Mucosa of descending colon (tissue), 3 donors: Measurements from ENCODE around the gene RNF14. TPM values are rescaled to one million over a fixed set of nuclear protein-coding genes. Genes with fewer than 3 reads are reported as not detected.
A peak's percentile ranks its signal among the peaks of the same experiment; 100 is the strongest.

Source experiments
- ATAC-seq: fragments of 200-7000 bp; cut with Tn5 transposase; one replicate; pipeline ENCODE4 v1.9.1; 2020; ENCODE audit warnings: mild to moderate bottlenecking, moderate library complexity
- DNase-seq, 3 donors: peaks; one replicate each; pipeline ENCODE4 v3.0.0-alpha.2; 2020
- H3K36me3 ChIP-seq: fragments of 200-600 bp; one replicate; pipeline ENCODE4 v1.8.0; 2021; ENCODE audit warnings: low read depth, mild to moderate bottlenecking
- H3K4me1 ChIP-seq: fragments of 200-600 bp; one replicate; pipeline ENCODE4 v1.8.0; 2021; ENCODE audit warnings: low read depth, mild to moderate bottlenecking
- H3K4me3 ChIP-seq: fragments of 200-600 bp; one replicate; pipeline ENCODE4 v1.8.0; 2021; ENCODE audit warnings: mild to moderate bottlenecking
- H3K9me3 ChIP-seq: fragments of 200-600 bp; one replicate; pipeline ENCODE4 v1.8.0; 2021; ENCODE audit warnings: mild to moderate bottlenecking
- CTCF ChIP-seq: fragments of 200-600 bp; IDR thresholded peaks from one replicate; pipeline ENCODE4 v1.8.0; 2022; ENCODE audit warnings: antibody characterized with exemption, mild to moderate bottlenecking
- intact Hi-C, 2 donors: fragments of 100-400 bp; cut with DNase I in 1 of 2; cut with micrococcal nuclease in 1 of 2; formaldehyde crosslinking; loops; one replicate each; pipeline versions ENCODE4 v1.11.0 to v1.11.1; 2022; cut with DNase I, micrococcal nuclease
- total RNA-seq, 3 donors: library from RNA; stranded (reverse); fragmentation: NEBNext Ultra II Directional in 2 of 3; extraction: Animal tissue kit (Norgen Biotek cat#: 25700) in 2 of 3; gene quantifications; one replicate each; pipeline versions ENCODE4 v1.2.1 to v1.2.4, GENCODE V29; 2021 to 2023
- donor health status: DM: no; HTN: no; CAD: no; lungs with moderate emphysema.
- donor health status: DM: no; HTN: no; CAD: no.
- donor health status: DM: no; HTN: yes; CAD: no.

Gene RNF14
- total RNA-seq, 3 donors from 2014 or later = 63.5 to 69.1 (median 67.9) TPM

GRCh38 chr5:142012792-142013388 is 44.0 kb downstream of the RNF14 start, which contains the start of gene GNPDA1:
Gene GNPDA1 (minus strand): TSS chr5:142013027. CDS start chr5:142012035, 992 bp downstream.
- TF ChIP-seq CTCF = no peak
- H3K4me3 ChIP-seq = peak within 1 kb of the TSS; percentile 30

GRCh38 chr5:142013734-142014521 is 45.0 kb downstream of the RNF14 start:
- intact Hi-C loops = no loop called here
- peak; percentile 6 for ATAC-seq
- Histone ChIP-seq H3K4me3 (no peak overlapping the region), H3K4me1 (peaks cover 10% of the 10 kb centered on the region), H3K9me3 (no peaks in the 10 kb centered on the region), H3K36me3 (no peaks in the 10 kb centered on the region)
- TF ChIP-seq CTCF = no peak
- DNase-seq = peak; percentile 35 to 62 (median 39)

More at GRCh38 chr5:142012792-142013388, 44.0 kb downstream of the RNF14 start, which contains the start of gene GNPDA1:
- peak; percentile 95 for ATAC-seq
- Histone ChIP-seq H3K9me3 (no peaks in the 10 kb centered on the region), H3K4me1 (peaks cover 10% of the 10 kb centered on the region), H3K36me3 (no peaks in the 10 kb centered on the region)
- intact Hi-C loops = no loop called here
- DNase-seq = peak; percentile 84 to 90 (median 89)

- no peaks in the 10 kb centered on the region for H3K36me3 ChIP-seq
- ATAC-seq = peak; percentile 30
Observed at GRCh38 chr5:142014911-142015584, 46.1 kb downstream of the RNF14 start.

GRCh38 chr5:142015781-142016533 is 47.1 kb downstream of the RNF14 start:
- peak; percentile 8 for ATAC-seq
- intact Hi-C loops = no loop called here
- DNase-seq = peak in 1 of 3 donors; percentile 31
- no peak overlapping the region for H3K4me3 ChIP-seq
- H3K36me3 ChIP-seq = no peaks in the 10 kb centered on the region
- TF ChIP-seq CTCF = no peak
- peaks cover 10% of the 10 kb centered on the region for H3K4me1 ChIP-seq
- H3K9me3 ChIP-seq = peaks cover 5% of the 10 kb centered on the region

More at GRCh38 chr5:142014911-142015584, 46.1 kb downstream of the RNF14 start:
- H3K4me3 ChIP-seq = no peak overlapping the region
- intact Hi-C loops = no loop called here
- H3K9me3 ChIP-seq = peaks cover under 1% of the 10 kb centered on the region
- peak; percentile 10 for TF ChIP-seq CTCF
- peak in 2 of 3 donors; percentile 24 to 79 for DNase-seq
- peaks cover 10% of the 10 kb centered on the region for H3K4me1 ChIP-seq

- intact Hi-C loops = no loop called here
- peaks cover 10% of the 10 kb centered on the region for H3K4me1 ChIP-seq
- no peak for TF ChIP-seq CTCF
- no peak overlapping the region for H3K4me3 ChIP-seq
- peaks cover 5% of the 10 kb centered on the region for H3K9me3 ChIP-seq
- DNase-seq (no peak), ATAC-seq (no peak)
- no peaks in the 10 kb centered on the region for H3K36me3 ChIP-seq
Observed at GRCh38 chr5:142016556-142016955, 47.7 kb downstream of the RNF14 start.
